Osteoblast (primary cell): ENCODE results near the gene SAV1. TPM values are rescaled to one million over a fixed set of nuclear protein-coding genes. Genes with fewer than 3 reads are reported as not detected.
A peak's percentile ranks its signal among the peaks of the same experiment; 100 is the strongest.

Source experiments
- DNase-seq: peaks from one replicate; pipeline ENCODE4 v3.0.0; 2011; ENCODE audit warnings: low spot score, mixed read lengths; ENCODE audit not compliant: insufficient read length; ENCODE audit errors: missing footprints
- H2AFZ ChIP-seq: 2 replicates; pipeline ENCODE4 v1.6.0; 2011; ENCODE audit warnings: mild to moderate bottlenecking, low read length
- H3K27ac ChIP-seq: 2 replicates; pipeline ENCODE4 v1.5.1; 2011; ENCODE audit warnings: mild to moderate bottlenecking, low read depth, low read length, moderate library complexity
- H3K27me3 ChIP-seq: 2 replicates; pipeline ENCODE4 v1.6.0; 2012; ENCODE audit warnings: mild to moderate bottlenecking, control low read depth, inconsistent platforms, low read length, moderate library complexity; ENCODE audit not compliant: insufficient read depth
- H3K36me3 ChIP-seq: 2 replicates; pipeline ENCODE4 v1.5.1; 2011; ENCODE audit warnings: mild to moderate bottlenecking, low read length, control low read depth, moderate library complexity; ENCODE audit not compliant: insufficient read depth
- H3K4me1 ChIP-seq: 2 replicates; pipeline ENCODE4 v1.5.1; 2011; ENCODE audit warnings: mild to moderate bottlenecking, low read length, control low read depth, moderate library complexity; ENCODE audit not compliant: insufficient read depth
- H3K4me2 ChIP-seq: 2 replicates; pipeline ENCODE4 v1.6.0; 2011; ENCODE audit warnings: mild to moderate bottlenecking, low read length; ENCODE audit not compliant: insufficient read depth
- H3K4me3 ChIP-seq: fragments of 200-600 bp; sonication (generic); 3 replicates; pipeline ENCODE4 v1.5.1; 2012; ENCODE audit warnings: mild to moderate bottlenecking, low read length, inconsistent platforms; ENCODE audit not compliant: insufficient read depth
- H3K79me2 ChIP-seq: 2 replicates; pipeline ENCODE4 v1.6.0; 2012; ENCODE audit warnings: mild to moderate bottlenecking, low read length, control low read depth, inconsistent platforms; ENCODE audit not compliant: insufficient read depth
- H3K9me3 ChIP-seq: 2 replicates; pipeline ENCODE4 v1.5.1; 2011; ENCODE audit warnings: low read depth, low read length, control low read depth
- H4K20me1 ChIP-seq: 2 replicates; pipeline ENCODE4 v1.6.0; 2012; ENCODE audit warnings: mild to moderate bottlenecking, low read length, control low read depth; ENCODE audit not compliant: insufficient read depth
- CTCF ChIP-seq: IDR thresholded peaks from 2 replicates; pipeline ENCODE4 v1.5.1; 2011; ENCODE audit warnings: mild to moderate bottlenecking, low read depth, low read length, moderate library complexity; ENCODE audit errors: extremely low read depth
- total RNA-seq: library from RNA; depleted of rRNA; stranded (reverse); fragments of >200 nt; gene quantifications from 2 replicates; pipeline ENCODE4 v1.2.3, GENCODE V29; 2012

The SAV1 gene
- total RNA-seq = 44.2 and 50.1 TPM in 2 replicates

- Histone ChIP-seq H3K36me3 (peaks cover 8% of the 10 kb centered on the region), H4K20me1 (no peaks in the 10 kb centered on the region), H2AFZ (peak within 1 kb of the TSS; percentile 89), H3K9me3 (no peaks in the 10 kb centered on the region), H3K27me3 (no peaks in the 10 kb centered on the region), H3K4me2 (peak within 1 kb of the TSS; percentile 91), H3K79me2 (peaks cover 39% of the 10 kb centered on the region), H3K27ac (peak within 1 kb of the TSS; percentile 87), H3K4me1 (no peaks in the 10 kb centered on the region), H3K4me3 (peak within 1 kb of the TSS; percentile 86)
- no peak for TF ChIP-seq CTCF
- peak; percentile 93 for DNase-seq
Measured at GRCh38 chr14:50667996-50668825, at the start of gene SAV1. TSS of gene SAV1 (minus strand) at chr14:50668306. CDS start at chr14:50667967, 339 bp downstream.

GRCh38 chr14:50717811-50718210 is 49.7 kb upstream of the SAV1 start:
- DNase-seq = no peak
- H3K4me3 ChIP-seq = no peak overlapping the region
- H3K4me2 ChIP-seq = no peak overlapping the region
- no peaks in the 10 kb centered on the region for H3K9me3 ChIP-seq
- no peaks in the 10 kb centered on the region for H3K4me1 ChIP-seq
- H3K79me2 ChIP-seq = no peaks in the 10 kb centered on the region
- H2AFZ ChIP-seq = no peak overlapping the region
- no peak overlapping the region for H3K27ac ChIP-seq
- H3K27me3 ChIP-seq = no peaks in the 10 kb centered on the region
- no peak for TF ChIP-seq CTCF
- no peaks in the 10 kb centered on the region for H4K20me1 ChIP-seq
- peaks cover 10% of the 10 kb centered on the region for H3K36me3 ChIP-seq

GRCh38 chr14:50714450-50715073 is 46.5 kb upstream of the SAV1 start:
- peak; percentile 53 for TF ChIP-seq CTCF
- Histone ChIP-seq H3K9me3 (no peaks in the 10 kb centered on the region), H3K27ac (no peak overlapping the region), H3K36me3 (no peaks in the 10 kb centered on the region), H3K79me2 (no peaks in the 10 kb centered on the region), H3K27me3 (no peaks in the 10 kb centered on the region), H3K4me2 (no peak overlapping the region), H4K20me1 (no peaks in the 10 kb centered on the region), H2AFZ (no peak overlapping the region), H3K4me3 (no peak overlapping the region), H3K4me1 (no peaks in the 10 kb centered on the region)
- no peak for DNase-seq

GRCh38 chr14:50711043-50711442 is 42.9 kb upstream of the SAV1 start:
- no peak for TF ChIP-seq CTCF
- no peaks in the 10 kb centered on the region for H3K27me3 ChIP-seq
- H3K36me3 ChIP-seq = no peaks in the 10 kb centered on the region
- no peak for DNase-seq
- H4K20me1 ChIP-seq = no peaks in the 10 kb centered on the region
- no peak overlapping the region for H2AFZ ChIP-seq
- H3K4me2 ChIP-seq = no peak overlapping the region
- H3K9me3 ChIP-seq = no peaks in the 10 kb centered on the region
- no peak overlapping the region for H3K27ac ChIP-seq
- H3K79me2 ChIP-seq = no peaks in the 10 kb centered on the region
- no peaks in the 10 kb centered on the region for H3K4me1 ChIP-seq
- H3K4me3 ChIP-seq = no peak overlapping the region
